SK-MEL-5 (cell line): ENCODE results near the gene ADAP2. TPM values are rescaled to one million over a fixed set of nuclear protein-coding genes. Genes with fewer than 3 reads are reported as not detected.

Source experiments
- DNase-seq: peaks from one replicate; pipeline ENCODE4 v3.0.0-alpha.2; 2016; ENCODE audit warnings: low read depth, low spot score
- in situ Hi-C: cut with HindIII; loops from 2 replicates; pipeline ENCODE4 v1.10.0; 2016; ENCODE audit warnings: low sequenced_read_pairs, high pct_unique_total_duplicates, low pct_unique_long_range_greater_than_20kb
- small RNA-seq, 2 experiments: library from RNA; depleted of rRNA; stranded (forward); fragments of <200 nt; gene quantifications; one replicate each; pipeline ENCODE3, GENCODE V24; 2014
- total RNA-seq: library from RNA; depleted of rRNA; stranded (reverse); fragments of >200 nt; shearing (Covaris generic); gene quantifications from 2 replicates; pipeline ENCODE4 v1.2.3, GENCODE V29; 2014; rRNA removed

The ADAP2 gene
- total RNA-seq, 1 experiment from 2014 or later = 0.05 TPM

GRCh38 chr17:30997270-30997669 lies 75.5 kb downstream of the ADAP2 start:
- DNase-seq = no peak
- in situ Hi-C loops = no loop called here

DNA sequence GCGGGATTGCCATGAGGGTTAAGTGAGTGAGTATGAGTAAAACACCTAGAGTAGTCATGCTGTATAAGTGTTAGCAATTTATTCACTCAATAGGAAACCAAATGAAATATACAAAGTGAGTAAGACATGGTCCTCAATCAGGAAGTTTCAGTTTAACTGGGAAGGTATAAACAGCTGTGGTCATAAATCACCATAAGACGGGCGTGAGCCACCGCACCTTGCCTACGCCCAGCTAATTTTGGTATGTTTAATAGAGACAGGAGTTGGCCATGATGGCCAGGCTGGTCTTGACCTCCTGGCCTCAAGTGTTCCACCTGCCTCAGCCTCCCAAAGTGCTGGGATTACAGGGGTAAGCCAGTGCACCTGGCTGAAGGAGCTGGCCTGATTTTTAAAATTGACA lies 76.1 kb downstream of the ADAP2 start:
- no peak for DNase-seq
- in situ Hi-C loops = no loop called here

DNA sequence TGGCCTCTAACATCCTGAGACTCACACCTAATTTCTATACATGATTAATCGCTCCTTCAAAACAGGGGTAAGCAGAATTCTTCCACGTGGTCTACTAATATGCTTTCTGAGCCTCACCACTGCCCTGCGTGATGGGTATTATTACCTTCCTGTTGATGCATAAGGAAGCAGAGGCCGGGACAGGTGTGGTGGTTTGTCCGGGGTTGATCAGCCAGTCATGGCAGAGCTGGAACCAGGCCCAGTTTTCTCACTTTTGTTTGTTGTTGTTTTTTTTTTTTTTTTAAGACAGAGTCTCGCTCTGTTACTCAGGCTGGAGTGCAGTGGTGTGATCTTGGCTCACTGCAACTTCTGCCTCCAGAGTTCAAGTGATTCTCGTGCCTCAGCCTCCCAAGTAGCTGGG lies 80.3 kb downstream of the ADAP2 start:
- in situ Hi-C loops = no loop called here
- DNase-seq = no peak

DNA sequence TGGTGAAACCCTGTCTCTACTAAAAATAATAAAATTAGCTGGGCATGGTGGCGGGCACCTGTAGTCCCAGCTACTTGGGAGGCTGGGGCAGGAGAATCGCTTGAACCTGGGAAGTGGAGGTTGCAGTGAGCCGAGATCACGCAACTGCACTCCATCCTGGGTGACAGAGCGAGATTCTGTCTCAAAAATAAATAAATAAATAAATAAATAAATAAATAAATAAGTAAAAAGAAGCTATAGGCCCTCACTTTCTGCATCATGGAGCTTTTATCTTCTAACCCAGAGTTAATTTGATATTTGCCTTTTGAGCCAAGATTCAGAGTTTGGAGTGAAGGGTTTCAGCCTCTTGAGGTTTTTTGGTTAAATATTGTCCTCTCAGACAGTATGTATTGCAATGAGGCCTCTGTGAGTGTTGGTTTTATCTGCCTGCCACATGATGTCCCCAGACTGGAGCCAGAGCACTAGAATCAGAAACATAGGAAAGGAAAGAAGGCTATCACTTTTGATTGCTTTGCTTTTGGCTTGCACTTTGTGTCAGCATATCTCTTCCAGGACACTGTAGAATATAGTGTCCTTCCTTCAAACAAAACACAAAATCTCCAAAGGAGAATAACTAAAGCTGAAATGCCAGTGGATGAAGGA lies 81.6 kb downstream of the ADAP2 start:
- in situ Hi-C loops = no loop called here
- DNase-seq = no peak

DNA sequence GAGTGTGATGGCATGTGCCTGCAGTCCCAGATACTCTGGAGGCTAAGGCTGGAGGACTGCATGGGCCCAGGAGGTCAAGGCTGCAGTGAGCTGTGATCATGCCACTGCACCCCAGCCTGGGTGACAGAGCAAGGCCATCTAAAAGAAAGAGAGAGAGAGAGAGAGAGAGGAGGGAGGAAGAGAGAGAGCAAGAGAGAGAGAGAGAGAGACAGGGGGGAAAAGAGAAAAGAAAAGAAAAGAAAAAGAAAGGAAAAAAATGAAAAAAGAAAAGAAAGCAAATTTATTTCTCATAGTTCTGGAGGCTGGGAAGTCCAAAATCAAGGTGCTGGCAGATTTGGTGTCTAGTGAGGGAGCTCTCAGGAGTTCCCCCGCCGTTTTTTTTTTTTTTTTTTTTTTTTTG lies 82.4 kb downstream of the ADAP2 start:
- in situ Hi-C loops = no loop called here
- no peak for DNase-seq

DNA sequence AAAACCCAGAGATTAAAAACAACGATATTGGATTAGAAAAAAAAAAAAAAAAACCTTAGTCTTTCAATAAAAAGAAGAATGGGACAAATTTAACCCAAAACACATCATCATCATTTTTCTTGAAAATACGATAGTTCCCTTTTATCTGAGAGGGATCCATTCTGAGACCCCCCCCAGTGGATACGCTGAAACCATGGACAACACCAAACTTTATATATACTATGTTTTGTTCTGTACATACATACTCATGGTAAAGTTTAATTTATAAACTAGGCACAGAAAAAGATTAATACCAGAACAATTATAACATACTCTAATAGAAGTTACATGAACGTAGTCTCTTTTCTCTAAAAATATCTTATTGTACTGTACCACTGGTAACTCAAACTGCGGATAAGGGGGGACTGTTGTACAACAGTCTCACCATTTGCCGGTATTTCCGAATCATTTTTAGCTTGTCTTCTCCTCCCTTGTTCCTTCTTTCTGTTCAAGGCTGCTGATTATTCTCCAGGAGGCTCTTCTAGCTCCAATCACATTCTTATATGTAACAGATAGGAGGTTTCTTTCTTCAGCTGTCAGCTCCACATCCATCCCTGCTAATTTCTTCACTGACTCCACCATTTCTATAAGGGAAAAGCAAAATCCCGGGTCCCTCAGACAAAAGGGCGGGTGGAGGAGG lies 86.1 kb downstream of the ADAP2 start:
- DNase-seq = no peak
- in situ Hi-C loops = no loop called here

DNA sequence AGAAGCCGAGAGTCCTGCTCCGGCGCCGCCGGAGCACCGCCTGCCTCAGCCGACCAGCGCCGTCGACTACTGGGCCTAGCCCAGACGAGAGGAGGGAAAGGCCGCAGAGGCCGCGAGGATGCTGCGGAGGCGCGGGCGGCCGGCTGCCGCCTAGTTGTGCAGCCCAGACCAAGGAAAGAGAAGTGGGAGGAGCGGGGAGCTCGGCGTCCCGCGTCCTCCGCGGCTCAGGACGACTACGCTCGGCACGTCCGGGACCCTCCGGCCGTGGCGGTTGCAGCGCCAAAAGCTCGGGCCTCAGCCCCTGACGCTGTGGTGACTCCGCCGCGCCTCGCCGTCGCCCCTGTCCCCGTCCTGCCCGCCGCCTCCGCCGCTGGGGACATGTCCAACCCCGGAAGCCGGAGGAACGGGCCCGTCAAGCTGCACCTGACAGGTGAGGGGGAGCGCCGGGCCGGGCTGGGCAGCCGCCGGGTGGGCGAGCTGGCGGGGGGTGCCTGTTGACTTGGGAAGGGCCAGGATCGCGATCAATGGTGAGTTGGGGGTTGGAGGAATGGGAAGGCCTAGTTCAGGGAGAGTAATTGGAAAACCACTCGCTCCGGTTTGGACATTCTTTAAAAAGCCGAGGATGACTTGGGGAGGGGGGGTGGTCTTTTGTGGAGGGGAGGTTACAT lies 86.8 kb downstream of the ADAP2 start:
- no peak for DNase-seq
- in situ Hi-C loops = no loop called here

Small RNA genes within 50 kb of the gene (small RNA-seq; reads per million reads assigned to genes)
- gene AC138207.3 = 0 reads per million in 2 experiments
- 0 to 0.05 reads per million in 2 experiments for gene RN7SL138P

Other genes starting within 250 kb of the ADAP2 start
- gene CRLF3, start 97.3 kb upstream of the ADAP2 start, total RNA-seq = 15.4 and 17.0 TPM in 2 replicates
- 3.6 and 4.9 TPM in 2 replicates for gene ATAD5, start 90.0 kb upstream of the ADAP2 start, total RNA-seq
- 18.6 and 22.0 TPM in 2 replicates for gene TEFM, start 15.7 kb upstream of the ADAP2 start, total RNA-seq
- gene RNF135, start 49.1 kb downstream of the ADAP2 start, total RNA-seq = 18.3 and 18.6 TPM in 2 replicates
- 25.1 and 26.5 TPM in 2 replicates for gene NF1, start 173.0 kb downstream of the ADAP2 start, total RNA-seq